ENCODE measurements around the gene IQSEC2. TPM values are rescaled to one million over a fixed set of nuclear protein-coding genes. Genes with fewer than 3 reads are reported as not detected.

Gene IQSEC2
- total RNA-seq, 6 experiments from 2014 or later = 1.9 to 2.8 (median 2.2) TPM

- Histone ChIP-seq H3K9me3 (no peaks in the 10 kb centered on the region), H3K27ac (no peak overlapping the region), H3K4me3 (peak overlapping the region; percentile 83 to 93 (median 85)), H3K36me3 (peaks cover 0 to 26% (median 14%) of the 10 kb centered on the region in 4 donors), H3K4me1 (peaks cover 0 to 17% (median 8%) of the 10 kb centered on the region in 4 donors), H3K27me3 (no peaks in the 10 kb centered on the region)
- ATAC-seq = no peak
- WGBS (ENCODE audit: insufficient coverage, low coverage, low lambda C conversion rate, missing lambda C conversion rate) = 31% methylated on average over 1 of the region's 2 CpGs
- no peak for DNase-seq
- TF ChIP-seq, protein P1, sequence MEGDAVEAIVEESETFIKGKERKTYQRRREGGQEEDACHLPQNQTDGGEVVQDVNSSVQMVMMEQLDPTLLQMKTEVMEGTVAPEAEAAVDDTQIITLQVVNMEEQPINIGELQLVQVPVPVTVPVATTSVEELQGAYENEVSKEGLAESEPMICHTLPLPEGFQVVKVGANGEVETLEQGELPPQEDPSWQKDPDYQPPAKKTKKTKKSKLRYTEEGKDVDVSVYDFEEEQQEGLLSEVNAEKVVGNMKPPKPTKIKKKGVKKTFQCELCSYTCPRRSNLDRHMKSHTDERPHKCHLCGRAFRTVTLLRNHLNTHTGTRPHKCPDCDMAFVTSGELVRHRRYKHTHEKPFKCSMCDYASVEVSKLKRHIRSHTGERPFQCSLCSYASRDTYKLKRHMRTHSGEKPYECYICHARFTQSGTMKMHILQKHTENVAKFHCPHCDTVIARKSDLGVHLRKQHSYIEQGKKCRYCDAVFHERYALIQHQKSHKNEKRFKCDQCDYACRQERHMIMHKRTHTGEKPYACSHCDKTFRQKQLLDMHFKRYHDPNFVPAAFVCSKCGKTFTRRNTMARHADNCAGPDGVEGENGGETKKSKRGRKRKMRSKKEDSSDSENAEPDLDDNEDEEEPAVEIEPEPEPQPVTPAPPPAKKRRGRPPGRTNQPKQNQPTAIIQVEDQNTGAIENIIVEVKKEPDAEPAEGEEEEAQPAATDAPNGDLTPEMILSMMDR (IDR thresholded peaks at IDR 0.05) = no peak
- no peak for TF ChIP-seq POLR2A (IDR thresholded peaks at IDR 0.05)
- intact Hi-C loops (cut with DNase I) = no loop called here
These were observed 58.2 kb downstream of the IQSEC2 start for GRCh38 chrX:53223068-53223693.

Small RNA genes within 50 kb of the gene (small RNA-seq; reads per million reads assigned to genes)
- 0 reads per million in 2 experiments for gene RF00019

Other genes with a start within 250 kb of the IQSEC2 start
- gene GPR173, start 232.8 kb downstream of the IQSEC2 start, total RNA-seq = under 1 TPM in 3 of 6 experiments, not detected in 3; 0.13 to 0.51 (median 0.23) TPM
- 1 to 10 TPM; 2.8 to 8.8 (median 4.9) TPM for gene TSPYL2, start 199.2 kb downstream of the IQSEC2 start, total RNA-seq
- gene KANTR, start 187.4 kb downstream of the IQSEC2 start, total RNA-seq = 1 to 10 TPM; 2.2 to 6.1 (median 4.0) TPM
- gene KDM5C, start 56.4 kb downstream of the IQSEC2 start, total RNA-seq = 10 to 100 TPM; 27.9 to 61.6 (median 50.6) TPM
- gene SMC1A, start 141.1 kb upstream of the IQSEC2 start, total RNA-seq = 10 to 100 TPM; 21.2 to 41.1 (median 32.3) TPM
- under 1 TPM in 4 of 6 experiments, not detected in 2; 0.22 to 0.88 (median 0.32) TPM for gene RIBC1, start 141.3 kb upstream of the IQSEC2 start, total RNA-seq
- 100 to 1,000 TPM; 123 to 213 (median 137) TPM for gene HSD17B10, start 152.8 kb upstream of the IQSEC2 start, total RNA-seq